HCT116 (cell line): ENCODE data around the gene HTR7. TPM values are rescaled to one million over a fixed set of nuclear protein-coding genes. Genes with fewer than 3 reads are reported as not detected.
A peak's percentile ranks its signal among the peaks of the same experiment; 100 is the strongest.

Experiments used
- ATAC-seq: fragments of 200-7000 bp; cut with Tn5 transposase; 2 replicates; pipeline ENCODE4 v1.9.1; 2020; ENCODE audit warnings: mild to moderate bottlenecking, moderate library complexity
- BruUV-seq: library from RNA; stranded (reverse); fragments of 400-500 nt; replicated peaks from 2 replicates; lab custom pipeline; 2021; lab: Mats Ljungman, UMichigan
- CTCF ChIA-PET: fragments of 300-600 bp; sonication (Branson Sonifier 250); formaldehyde crosslinking; loops from one replicate; lab custom pipeline; 2021; ENCODE audit warnings: antibody characterized with exemption; lab: Charles Lee
- POLR2A ChIA-PET: fragments of 300-600, 350-600 bp; sonication (Branson Sonifier 250); formaldehyde crosslinking; loops from one replicate; lab custom pipeline; 2021; ENCODE audit warnings: antibody characterized with exemption; lab: Charles Lee
- RAD21 ChIA-PET, 2 experiments: fragments of 300-600 bp; sonication (Branson Sonifier 250); formaldehyde crosslinking; loops; one replicate each; lab custom pipeline; 2023; ENCODE audit warnings: low total read pairs in 2 of 2; ENCODE audit not compliant: uncharacterized antibody in 2 of 2, unreplicated experiment in 2 of 2, low non-redundant PET in 1 of 2; lab: Charles Lee
- DNase-seq: peaks from one replicate; pipeline ENCODE4 v3.0.0-alpha.2; 2010; ENCODE audit warnings: low read depth, low spot score
- H2AFZ ChIP-seq: fragments of 200-600 bp; shearing (Covaris generic), sonication (generic); 2 replicates; pipeline ENCODE4 v1.6.1; 2017; ENCODE audit warnings: low read depth, mixed run types, mixed read lengths, antibody characterized with exemption, low read length; ENCODE audit not compliant: poor library complexity, severe bottlenecking
- H3K27ac ChIP-seq: 2 replicates; pipeline ENCODE4 v1.5.1; 2012; ENCODE audit warnings: low read depth, low read length
- H3K27me3 ChIP-seq: fragments of 200-600 bp; sonication (generic); 2 replicates; pipeline ENCODE4 v1.6.1; 2016; ENCODE audit warnings: mixed run types, low read length, mixed read lengths; ENCODE audit not compliant: insufficient read depth
- H3K36me3 ChIP-seq, 2 experiments: fragments of 200-500 bp in 1 of 2; fragments of 200-600 bp in 1 of 2; sonication (Bioruptor generic) in 1 of 2; sonication (generic) in 1 of 2; 2 replicates each; pipeline versions ENCODE4 v1.5.1 to v1.6.1; 2014 to 2016; ENCODE audit warnings: low read length in 2 of 2, inconsistent platforms in 1 of 2, mixed read lengths in 1 of 2, mixed run types in 1 of 2; ENCODE audit not compliant: insufficient read depth in 2 of 2, control insufficient read depth in 1 of 2
- H3K4me1 ChIP-seq, 2 experiments: fragments of 200-600 bp in 1 of 2; sonication (generic) in 1 of 2; 2 replicates each; pipeline versions ENCODE4 v1.5.1 to v1.6.1; 2012 to 2017; ENCODE audit warnings: low read length in 2 of 2, inconsistent platforms in 1 of 2, mild to moderate bottlenecking in 1 of 2, mixed read lengths in 1 of 2, mixed run types in 1 of 2, moderate library complexity in 1 of 2; ENCODE audit not compliant: insufficient read depth in 2 of 2, control insufficient read depth in 1 of 2
- H3K4me2 ChIP-seq: fragments of 200-600 bp; sonication (generic); 2 replicates; pipeline ENCODE4 v1.6.1; 2017; ENCODE audit warnings: mixed run types, low read length, mixed read lengths
- H3K4me3 ChIP-seq, 2 experiments: fragments of 200-600 bp in 1 of 2; sonication (generic) in 1 of 2; replicated peaks in 1 of 2; 2 replicates each; pipeline ENCODE4 v1.5.1; 2011 to 2016; ENCODE audit warnings: low read length in 2 of 2, control low read depth in 1 of 2, low read depth in 1 of 2, mild to moderate bottlenecking in 1 of 2, mixed read lengths in 1 of 2, mixed run types in 1 of 2
- H3K79me2 ChIP-seq: fragments of 200-600 bp; sonication (generic); 2 replicates; pipeline ENCODE4 v1.6.1; 2017; ENCODE audit warnings: mild to moderate bottlenecking, mixed run types, low read length, moderate library complexity, mixed read lengths; ENCODE audit not compliant: insufficient read depth
- H3K9ac ChIP-seq: fragments of 200-600 bp; sonication (generic); 2 replicates; pipeline ENCODE4 v1.6.1; 2016; ENCODE audit warnings: low read length, mixed read lengths
- H3K9me2 ChIP-seq: fragments of 200-600 bp; sonication (generic), shearing (Covaris generic); 2 replicates; pipeline ENCODE4 v1.6.1; 2017; ENCODE audit warnings: mixed run types, mild to moderate bottlenecking, moderate library complexity; ENCODE audit not compliant: insufficient read depth
- H3K9me3 ChIP-seq, 2 experiments: fragments of 200-500 bp in 1 of 2; fragments of 200-600 bp in 1 of 2; sonication (Bioruptor generic) in 1 of 2; sonication (generic) in 1 of 2; 2 replicates each; pipeline ENCODE4 v1.6.1; 2014 to 2017; ENCODE audit warnings: low read length in 2 of 2, mixed read lengths in 2 of 2, inconsistent platforms in 1 of 2, low read depth in 1 of 2, mild to moderate bottlenecking in 1 of 2, mixed run types in 1 of 2, moderate library complexity in 1 of 2; ENCODE audit not compliant: control insufficient read depth in 1 of 2, insufficient read depth in 1 of 2
- H4K20me1 ChIP-seq: fragments of 200-600 bp; sonication (generic), shearing (Covaris generic); 2 replicates; pipeline ENCODE4 v1.6.1; 2017; ENCODE audit warnings: mixed run types, mild to moderate bottlenecking, moderate library complexity; ENCODE audit not compliant: insufficient read depth
- ELF1 ChIP-seq: IDR thresholded peaks from 2 replicates; pipeline ENCODE4 v1.6.1; 2012; ENCODE audit warnings: low read depth, borderline replicate concordance
- EZH2phosphoT487 ChIP-seq: fragments of 200-600 bp; IDR thresholded peaks from 2 replicates; pipeline ENCODE4 v1.6.1; 2018; ENCODE audit warnings: antibody characterized with exemption, borderline replicate concordance
- FOSL1 ChIP-seq: IDR thresholded peaks from 2 replicates; pipeline ENCODE4 v1.6.1; 2012; ENCODE audit warnings: low read depth
- MAX ChIP-seq: IDR thresholded peaks from 2 replicates; pipeline ENCODE4 v1.6.1; 2012
- POLR2A ChIP-seq: IDR thresholded peaks from 2 replicates; pipeline ENCODE4 v1.7.0; 2011; ENCODE audit warnings: borderline replicate concordance; ENCODE audit not compliant: insufficient read depth, insufficient read length; ENCODE audit errors: extremely low read depth
- RAD21 ChIP-seq: IDR thresholded peaks from 2 replicates; pipeline ENCODE4 v1.6.1; 2012; ENCODE audit warnings: low read depth, mild to moderate bottlenecking
- SIN3A ChIP-seq: IDR thresholded peaks from 2 replicates; pipeline ENCODE4 v1.6.1; 2012; ENCODE audit warnings: low read depth
- TCF7L2 ChIP-seq: IDR thresholded peaks from 2 replicates; pipeline ENCODE4 v1.7.0; 2011; ENCODE audit warnings: borderline replicate concordance, inconsistent platforms; ENCODE audit not compliant: insufficient read depth, insufficient read length; ENCODE audit errors: extremely low read depth
- ZNF274 ChIP-seq: fragments of 200-500 bp; sonication (Bioruptor generic); IDR thresholded peaks from 2 replicates; pipeline ENCODE4 v1.6.1; 2014; ENCODE audit warnings: mild to moderate bottlenecking, low read depth, low read length, inconsistent platforms
- intact Hi-C: fragments of 100-400 bp; cut with micrococcal nuclease; formaldehyde crosslinking; loops from 2 replicates; pipeline ENCODE4 v1.10.0; 2022
- total RNA-seq: library from RNA; stranded (reverse); gene quantifications from one replicate; pipeline ENCODE4 v1.2.1, GENCODE V29; 2021; ENCODE audit not compliant: unreplicated experiment
- TF ChIP-seq, protein P1 (sequence below): IDR thresholded peaks from 2 replicates; pipeline ENCODE4 v1.6.1; 2012; ENCODE audit warnings: low read depth
- TF ChIP-seq, protein P2 (sequence below), 3 experiments: fragments of 200-600 bp in 1 of 3; sonication (generic) in 1 of 3; IDR thresholded peaks in 2 of 3; conservative IDR thresholded peaks in 1 of 3; 2 replicates each; pipeline ENCODE4 v1.5.1; 2012 to 2017; ENCODE audit warnings: low read depth in 2 of 3, low read length in 2 of 3, antibody characterized with exemption in 1 of 3, borderline replicate concordance in 1 of 3, control low read depth in 1 of 3, mild to moderate bottlenecking in 1 of 3, mixed read lengths in 1 of 3, mixed run types in 1 of 3, moderate library complexity in 1 of 3; ENCODE audit not compliant: insufficient read depth in 1 of 3

HTR7 gene
- total RNA-seq, 1 experiment from 2014 or later, result 32.2 TPM

DNA sequence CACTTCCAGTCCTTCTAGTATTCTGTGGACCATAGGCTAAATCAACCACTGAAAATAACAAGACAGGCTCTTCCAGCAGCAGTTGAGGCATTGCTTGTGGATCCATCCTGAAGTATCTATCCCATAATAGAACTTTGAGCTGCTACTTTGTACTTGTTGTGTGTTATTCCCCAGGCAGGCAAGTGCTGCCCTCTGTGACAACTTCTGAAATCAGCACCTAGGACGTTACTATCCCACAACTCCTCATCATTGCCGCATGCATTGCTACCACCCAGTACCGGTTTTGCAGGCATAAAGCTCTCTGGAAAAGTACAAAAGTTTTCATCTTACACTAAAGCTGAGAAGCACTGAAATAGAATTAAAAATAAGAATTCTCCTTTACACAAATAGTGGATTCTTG, 145.3 kb downstream of the HTR7 start:
- intact Hi-C loops, result no loop called here
- DNase-seq (no peak), ATAC-seq (peak; percentile 58)
- no peak overlapping the region for H3K4me2 ChIP-seq
- no peak overlapping the region for H3K4me3 ChIP-seq
- no peak for TF ChIP-seq MAX
- TF ChIP-seq, protein P1, sequence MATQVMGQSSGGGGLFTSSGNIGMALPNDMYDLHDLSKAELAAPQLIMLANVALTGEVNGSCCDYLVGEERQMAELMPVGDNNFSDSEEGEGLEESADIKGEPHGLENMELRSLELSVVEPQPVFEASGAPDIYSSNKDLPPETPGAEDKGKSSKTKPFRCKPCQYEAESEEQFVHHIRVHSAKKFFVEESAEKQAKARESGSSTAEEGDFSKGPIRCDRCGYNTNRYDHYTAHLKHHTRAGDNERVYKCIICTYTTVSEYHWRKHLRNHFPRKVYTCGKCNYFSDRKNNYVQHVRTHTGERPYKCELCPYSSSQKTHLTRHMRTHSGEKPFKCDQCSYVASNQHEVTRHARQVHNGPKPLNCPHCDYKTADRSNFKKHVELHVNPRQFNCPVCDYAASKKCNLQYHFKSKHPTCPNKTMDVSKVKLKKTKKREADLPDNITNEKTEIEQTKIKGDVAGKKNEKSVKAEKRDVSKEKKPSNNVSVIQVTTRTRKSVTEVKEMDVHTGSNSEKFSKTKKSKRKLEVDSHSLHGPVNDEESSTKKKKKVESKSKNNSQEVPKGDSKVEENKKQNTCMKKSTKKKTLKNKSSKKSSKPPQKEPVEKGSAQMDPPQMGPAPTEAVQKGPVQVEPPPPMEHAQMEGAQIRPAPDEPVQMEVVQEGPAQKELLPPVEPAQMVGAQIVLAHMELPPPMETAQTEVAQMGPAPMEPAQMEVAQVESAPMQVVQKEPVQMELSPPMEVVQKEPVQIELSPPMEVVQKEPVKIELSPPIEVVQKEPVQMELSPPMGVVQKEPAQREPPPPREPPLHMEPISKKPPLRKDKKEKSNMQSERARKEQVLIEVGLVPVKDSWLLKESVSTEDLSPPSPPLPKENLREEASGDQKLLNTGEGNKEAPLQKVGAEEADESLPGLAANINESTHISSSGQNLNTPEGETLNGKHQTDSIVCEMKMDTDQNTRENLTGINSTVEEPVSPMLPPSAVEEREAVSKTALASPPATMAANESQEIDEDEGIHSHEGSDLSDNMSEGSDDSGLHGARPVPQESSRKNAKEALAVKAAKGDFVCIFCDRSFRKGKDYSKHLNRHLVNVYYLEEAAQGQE, result no peak
- TF ChIP-seq ZNF274, result no peak
- peak; percentile 40 for TF ChIP-seq RAD21
- TF ChIP-seq, protein P2, sequence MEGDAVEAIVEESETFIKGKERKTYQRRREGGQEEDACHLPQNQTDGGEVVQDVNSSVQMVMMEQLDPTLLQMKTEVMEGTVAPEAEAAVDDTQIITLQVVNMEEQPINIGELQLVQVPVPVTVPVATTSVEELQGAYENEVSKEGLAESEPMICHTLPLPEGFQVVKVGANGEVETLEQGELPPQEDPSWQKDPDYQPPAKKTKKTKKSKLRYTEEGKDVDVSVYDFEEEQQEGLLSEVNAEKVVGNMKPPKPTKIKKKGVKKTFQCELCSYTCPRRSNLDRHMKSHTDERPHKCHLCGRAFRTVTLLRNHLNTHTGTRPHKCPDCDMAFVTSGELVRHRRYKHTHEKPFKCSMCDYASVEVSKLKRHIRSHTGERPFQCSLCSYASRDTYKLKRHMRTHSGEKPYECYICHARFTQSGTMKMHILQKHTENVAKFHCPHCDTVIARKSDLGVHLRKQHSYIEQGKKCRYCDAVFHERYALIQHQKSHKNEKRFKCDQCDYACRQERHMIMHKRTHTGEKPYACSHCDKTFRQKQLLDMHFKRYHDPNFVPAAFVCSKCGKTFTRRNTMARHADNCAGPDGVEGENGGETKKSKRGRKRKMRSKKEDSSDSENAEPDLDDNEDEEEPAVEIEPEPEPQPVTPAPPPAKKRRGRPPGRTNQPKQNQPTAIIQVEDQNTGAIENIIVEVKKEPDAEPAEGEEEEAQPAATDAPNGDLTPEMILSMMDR (IDR thresholded peaks at IDR 0.05 in 2 of 3, conservative IDR thresholded peaks at IDR 0.05 in 1 of 3; ENCODE audit: borderline replicate concordance in 1 of 3, insufficient read depth in 1 of 3, low read depth in 2 of 3, low read length in 2 of 3), result peak in 2 of 3 experiments; percentile 15 to 28; a peak in 3 of 6 replicates
- no peak for TF ChIP-seq SIN3A
- no peak for TF ChIP-seq FOSL1
- no peak for TF ChIP-seq POLR2A
- no peak for TF ChIP-seq ELF1
- TF ChIP-seq EZH2phosphoT487, result no peak
- no peak for TF ChIP-seq TCF7L2
- CTCF ChIA-PET, result no interaction called here
- no peaks in the 10 kb centered on the region for H3K9me3 ChIP-seq
- H3K27ac ChIP-seq, result no peak overlapping the region
- no peaks in the 10 kb centered on the region for H3K9me2 ChIP-seq
- no TSS peak for BruUV-seq
- H4K20me1 ChIP-seq, result no peaks in the 10 kb centered on the region
- H3K27me3 ChIP-seq, result no peaks in the 10 kb centered on the region
- no peaks in the 10 kb centered on the region for H3K79me2 ChIP-seq
- RAD21 ChIA-PET, result no interaction called here
- H3K4me1 ChIP-seq, result no peaks in the 10 kb centered on the region
- no peak overlapping the region for H3K9ac ChIP-seq
- POLR2A ChIA-PET, result no interaction called here
- H3K36me3 ChIP-seq, result no peaks in the 10 kb centered on the region
- no peak overlapping the region for H2AFZ ChIP-seq
